Fibroblast of pulmonary artery (primary cell): ENCODE measurements around the gene PFAS.

Source experiments
- DNase-seq: peaks from one replicate; pipeline ENCODE4 v3.0.0-alpha.2; 2010; ENCODE audit warnings: low read depth
- H3K4me3 ChIP-seq: replicated peaks from 2 replicates; pipeline ENCODE4 v1.5.1; 2011; ENCODE audit warnings: low read depth, mild to moderate bottlenecking, control low read depth, low read length, moderate library complexity
- TF ChIP-seq, protein P1 (sequence below): IDR thresholded peaks from 2 replicates; pipeline ENCODE4 v1.5.1; 2011; ENCODE audit warnings: mild to moderate bottlenecking, control low read depth, low read length, inconsistent platforms; ENCODE audit errors: missing control alignments

The PFAS gene

DNA sequence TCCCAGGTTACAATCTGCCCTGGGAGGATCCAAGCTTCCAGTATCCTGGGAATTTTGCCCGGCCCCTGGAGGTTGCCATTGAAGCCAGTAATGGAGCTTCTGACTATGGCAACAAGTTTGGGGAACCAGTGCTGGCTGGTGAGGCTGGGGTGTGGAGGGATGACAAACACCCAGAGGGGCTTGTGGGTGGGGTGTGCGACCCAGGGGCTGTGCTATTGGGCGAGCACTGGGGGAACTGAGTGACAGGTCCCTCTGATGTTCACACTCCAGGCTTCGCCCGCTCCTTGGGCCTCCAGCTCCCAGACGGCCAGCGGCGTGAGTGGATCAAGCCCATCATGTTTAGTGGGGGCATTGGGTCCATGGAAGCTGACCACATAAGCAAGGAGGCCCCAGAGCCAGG is 8.7 kb downstream of the PFAS start:
- no peak overlapping the region for H3K4me3 ChIP-seq
- TF ChIP-seq, protein P1, sequence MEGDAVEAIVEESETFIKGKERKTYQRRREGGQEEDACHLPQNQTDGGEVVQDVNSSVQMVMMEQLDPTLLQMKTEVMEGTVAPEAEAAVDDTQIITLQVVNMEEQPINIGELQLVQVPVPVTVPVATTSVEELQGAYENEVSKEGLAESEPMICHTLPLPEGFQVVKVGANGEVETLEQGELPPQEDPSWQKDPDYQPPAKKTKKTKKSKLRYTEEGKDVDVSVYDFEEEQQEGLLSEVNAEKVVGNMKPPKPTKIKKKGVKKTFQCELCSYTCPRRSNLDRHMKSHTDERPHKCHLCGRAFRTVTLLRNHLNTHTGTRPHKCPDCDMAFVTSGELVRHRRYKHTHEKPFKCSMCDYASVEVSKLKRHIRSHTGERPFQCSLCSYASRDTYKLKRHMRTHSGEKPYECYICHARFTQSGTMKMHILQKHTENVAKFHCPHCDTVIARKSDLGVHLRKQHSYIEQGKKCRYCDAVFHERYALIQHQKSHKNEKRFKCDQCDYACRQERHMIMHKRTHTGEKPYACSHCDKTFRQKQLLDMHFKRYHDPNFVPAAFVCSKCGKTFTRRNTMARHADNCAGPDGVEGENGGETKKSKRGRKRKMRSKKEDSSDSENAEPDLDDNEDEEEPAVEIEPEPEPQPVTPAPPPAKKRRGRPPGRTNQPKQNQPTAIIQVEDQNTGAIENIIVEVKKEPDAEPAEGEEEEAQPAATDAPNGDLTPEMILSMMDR = no peak
- no peak for DNase-seq

- H3K4me3 ChIP-seq = no peak overlapping the region
- TF ChIP-seq, protein P1 = no peak
- DNase-seq = no peak
Observed at GRCh38 chr17:8264320-8264719, 15.2 kb downstream of the PFAS start.

GRCh38 chr17:8264836-8265542 is 15.9 kb downstream of the PFAS start:
- no peak for DNase-seq
- no peak overlapping the region for H3K4me3 ChIP-seq
- TF ChIP-seq, protein P1 = no peak

DNA sequence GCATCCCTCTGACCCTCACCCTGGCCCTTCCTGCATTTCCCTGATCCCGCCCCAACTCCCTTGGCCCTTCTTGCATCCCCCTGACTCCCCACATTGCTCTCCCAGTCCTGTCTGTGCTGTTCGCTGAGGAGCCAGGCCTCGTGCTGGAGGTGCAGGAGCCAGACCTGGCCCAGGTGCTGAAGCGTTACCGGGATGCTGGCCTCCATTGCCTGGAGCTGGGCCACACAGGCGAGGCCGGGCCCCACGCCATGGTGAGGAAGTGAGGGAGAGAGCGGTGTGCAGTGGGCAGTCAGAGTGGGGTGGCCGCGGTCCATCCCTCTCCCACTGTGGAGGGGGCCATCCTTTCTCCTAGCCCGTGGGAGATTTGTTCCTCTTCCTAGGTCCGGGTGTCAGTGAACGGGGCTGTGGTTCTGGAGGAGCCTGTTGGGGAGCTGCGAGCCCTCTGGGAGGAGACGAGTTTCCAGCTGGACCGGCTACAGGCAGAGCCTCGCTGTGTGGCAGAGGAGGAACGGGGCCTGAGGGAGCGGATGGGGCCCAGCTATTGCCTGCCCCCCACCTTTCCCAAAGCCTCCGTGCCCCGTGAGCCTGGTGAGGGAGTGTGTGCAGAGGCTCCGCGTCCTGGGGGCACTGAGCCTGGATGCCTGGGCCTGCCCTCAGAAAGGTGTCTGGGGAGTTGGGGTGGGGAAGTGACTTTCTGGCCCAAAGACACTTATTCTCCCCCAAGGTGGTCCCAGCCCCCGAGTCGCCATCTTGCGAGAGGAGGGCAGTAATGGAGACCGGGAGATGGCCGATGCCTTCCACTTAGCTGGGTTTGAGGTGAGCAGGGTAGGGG is 17.8 kb downstream of the PFAS start:
- DNase-seq = no peak
- no peak overlapping the region for H3K4me3 ChIP-seq
- TF ChIP-seq, protein P1 = no peak

DNA sequence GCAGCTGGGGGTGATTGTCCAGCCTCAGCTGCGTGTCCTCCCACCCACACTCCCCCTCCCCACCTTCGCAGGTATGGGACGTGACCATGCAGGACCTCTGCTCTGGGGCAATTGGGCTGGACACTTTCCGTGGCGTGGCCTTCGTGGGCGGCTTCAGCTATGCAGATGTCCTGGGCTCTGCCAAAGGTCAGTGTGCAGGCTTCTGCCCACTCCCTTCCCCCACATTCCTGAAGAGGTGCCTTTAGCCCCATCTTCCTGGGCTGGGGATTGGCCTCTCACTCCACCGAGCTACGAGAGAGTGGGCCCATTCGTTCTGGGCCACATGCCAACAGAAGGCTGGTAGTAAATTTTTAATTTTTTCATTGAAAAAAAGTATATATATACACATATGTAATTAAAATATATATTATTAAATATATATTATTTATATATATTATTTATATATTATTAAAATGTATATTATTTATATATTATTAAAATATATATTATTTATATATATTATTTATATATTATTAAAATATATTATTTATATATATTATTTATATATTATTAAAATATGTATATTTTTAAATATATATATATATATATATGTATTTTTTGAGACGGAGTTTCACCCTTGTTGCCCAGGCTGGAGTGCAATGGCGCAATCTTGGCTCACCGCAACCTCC is 18.5 kb downstream of the PFAS start:
- H3K4me3 ChIP-seq = no peak overlapping the region
- no peak for DNase-seq
- TF ChIP-seq, protein P1 = no peak

DNA sequence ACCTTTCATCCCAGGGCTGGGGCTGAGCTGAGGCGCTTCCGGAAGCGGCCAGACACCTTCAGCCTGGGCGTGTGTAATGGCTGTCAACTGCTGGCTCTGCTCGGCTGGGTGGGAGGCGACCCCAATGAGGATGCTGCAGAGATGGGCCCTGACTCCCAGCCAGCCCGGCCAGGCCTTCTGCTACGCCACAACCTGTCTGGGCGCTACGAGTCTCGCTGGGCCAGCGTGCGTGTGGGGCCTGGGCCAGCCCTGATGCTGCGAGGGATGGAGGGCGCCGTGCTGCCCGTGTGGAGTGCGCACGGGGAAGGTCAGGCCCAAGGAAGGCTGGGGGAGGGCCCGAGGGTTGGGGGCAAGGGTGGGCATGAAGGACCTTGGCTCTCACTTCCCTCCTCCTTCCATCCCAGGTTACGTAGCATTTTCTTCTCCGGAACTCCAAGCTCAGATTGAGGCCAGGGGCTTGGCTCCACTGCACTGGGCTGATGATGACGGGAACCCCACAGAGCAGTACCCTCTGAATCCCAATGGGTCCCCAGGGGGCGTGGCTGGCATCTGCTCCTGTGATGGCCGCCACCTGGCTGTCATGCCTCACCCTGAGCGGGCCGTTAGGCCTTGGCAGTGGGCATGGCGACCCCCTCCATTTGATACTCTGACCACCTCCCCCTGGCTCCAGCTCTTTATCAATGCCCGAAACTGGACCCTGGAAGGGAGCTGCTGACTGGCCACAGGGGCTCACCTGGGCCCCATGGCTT is 19.6 kb downstream of the PFAS start:
- TF ChIP-seq, protein P1 = no peak
- no peak for DNase-seq
- H3K4me3 ChIP-seq = no peak overlapping the region
